ENCODE measurements around the gene CUBN.

- TF ChIP-seq POLR2A (IDR thresholded peaks at IDR 0.05) (no peak), CTCF (IDR thresholded peaks at IDR 0.05) (no peak)
Measured at GRCh38 chr10:16919121-16919982, 210.3 kb downstream of the CUBN start.
